ENCODE data around the gene SFXN2.
"Not testable (repeated sequence)": the region's sequence is repeated elsewhere in the genome, so short reads cannot be mapped to it uniquely, and the experiment has no call there.

Gene SFXN2

DNA sequence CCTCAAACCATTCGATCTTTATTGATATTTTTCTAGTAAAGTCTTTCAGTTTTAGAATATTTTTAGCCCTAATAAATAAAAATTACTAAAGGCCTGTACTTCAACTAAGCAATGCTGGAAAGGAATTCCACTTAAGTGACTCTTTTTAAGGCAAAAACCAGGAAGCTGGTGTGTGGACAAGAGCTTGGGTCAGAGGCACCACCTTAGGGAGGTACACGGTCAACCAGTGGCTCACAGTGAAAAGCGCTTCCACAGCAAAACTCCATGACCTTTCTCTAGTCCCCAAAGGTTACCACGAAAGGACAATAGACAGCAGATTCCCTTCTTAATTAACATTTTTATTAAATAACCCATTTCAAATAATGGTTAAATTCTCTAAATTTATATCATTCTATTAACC is 31.5 kb upstream of the SFXN2 start:
- TF ChIP-seq ZFX (IDR thresholded peaks at IDR 0.05): no peak
- TF ChIP-seq, protein P1, sequence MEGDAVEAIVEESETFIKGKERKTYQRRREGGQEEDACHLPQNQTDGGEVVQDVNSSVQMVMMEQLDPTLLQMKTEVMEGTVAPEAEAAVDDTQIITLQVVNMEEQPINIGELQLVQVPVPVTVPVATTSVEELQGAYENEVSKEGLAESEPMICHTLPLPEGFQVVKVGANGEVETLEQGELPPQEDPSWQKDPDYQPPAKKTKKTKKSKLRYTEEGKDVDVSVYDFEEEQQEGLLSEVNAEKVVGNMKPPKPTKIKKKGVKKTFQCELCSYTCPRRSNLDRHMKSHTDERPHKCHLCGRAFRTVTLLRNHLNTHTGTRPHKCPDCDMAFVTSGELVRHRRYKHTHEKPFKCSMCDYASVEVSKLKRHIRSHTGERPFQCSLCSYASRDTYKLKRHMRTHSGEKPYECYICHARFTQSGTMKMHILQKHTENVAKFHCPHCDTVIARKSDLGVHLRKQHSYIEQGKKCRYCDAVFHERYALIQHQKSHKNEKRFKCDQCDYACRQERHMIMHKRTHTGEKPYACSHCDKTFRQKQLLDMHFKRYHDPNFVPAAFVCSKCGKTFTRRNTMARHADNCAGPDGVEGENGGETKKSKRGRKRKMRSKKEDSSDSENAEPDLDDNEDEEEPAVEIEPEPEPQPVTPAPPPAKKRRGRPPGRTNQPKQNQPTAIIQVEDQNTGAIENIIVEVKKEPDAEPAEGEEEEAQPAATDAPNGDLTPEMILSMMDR (conservative IDR thresholded peaks at IDR 0.05): no peak
- no peak overlapping the region for H3K27ac ChIP-seq

DNA sequence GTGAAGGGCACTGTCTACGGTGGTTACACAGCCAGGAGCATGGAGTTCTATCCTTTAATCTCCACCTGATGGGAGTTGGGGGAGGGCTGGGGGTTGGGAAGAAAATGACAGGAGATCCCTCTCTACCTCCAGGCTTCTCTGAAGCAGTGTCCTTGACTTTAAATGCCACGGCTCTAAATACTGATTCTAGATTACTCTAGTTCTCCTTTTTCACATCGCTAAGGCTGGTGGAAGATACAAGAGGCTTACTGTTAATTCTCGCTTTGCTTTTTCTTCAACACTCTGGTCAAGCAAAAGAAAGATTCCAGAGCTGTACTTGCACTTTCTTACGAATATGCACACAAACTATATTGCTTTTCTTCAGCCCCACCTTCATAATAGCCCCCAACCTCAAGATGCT is 30.7 kb upstream of the SFXN2 start:
- no peak for TF ChIP-seq ZFX (IDR thresholded peaks at IDR 0.05)
- TF ChIP-seq, protein P1 (conservative IDR thresholded peaks at IDR 0.05): no peak
- H3K27ac ChIP-seq: no peak overlapping the region

DNA sequence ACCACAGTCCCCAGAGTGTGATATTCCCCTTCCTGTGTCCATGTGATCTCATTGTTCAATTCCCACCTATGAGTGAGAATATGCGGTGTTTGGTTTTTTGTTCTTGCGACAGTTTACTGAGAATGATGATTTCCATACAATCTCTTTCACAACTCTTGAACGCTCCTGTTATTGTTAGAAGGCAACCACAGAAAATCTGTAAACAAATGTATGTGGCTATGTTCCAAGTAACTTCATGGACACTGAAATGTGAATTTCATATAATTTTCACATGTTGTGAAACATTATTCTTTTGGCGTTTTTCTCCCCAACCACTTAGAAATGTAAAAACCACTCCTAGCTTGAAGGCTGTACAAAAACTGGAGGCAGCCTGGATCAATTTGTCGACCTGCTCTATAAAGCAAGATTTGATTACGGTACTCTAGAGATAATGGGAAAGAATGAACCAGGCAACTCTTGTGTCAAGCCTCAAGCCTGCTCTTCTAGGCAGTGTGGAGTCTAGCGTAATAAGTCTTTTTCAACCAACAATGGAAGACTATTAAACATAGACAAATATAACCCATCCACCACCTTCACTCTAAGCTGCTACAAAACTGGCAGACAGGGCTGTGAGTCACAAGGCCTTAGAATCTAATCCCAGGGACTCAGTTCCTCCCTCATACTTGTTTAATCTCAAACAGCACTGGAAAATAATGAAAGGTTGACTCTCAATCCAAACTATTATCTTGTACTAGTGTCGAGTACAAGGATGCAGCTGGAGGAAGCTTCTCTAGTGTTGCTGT is 23.0 kb upstream of the SFXN2 start:
- no peak overlapping the region for H3K27ac ChIP-seq
- no peak for TF ChIP-seq ZFX (IDR thresholded peaks at IDR 0.05)
- TF ChIP-seq, protein P1 (conservative IDR thresholded peaks at IDR 0.05): no peak

DNA sequence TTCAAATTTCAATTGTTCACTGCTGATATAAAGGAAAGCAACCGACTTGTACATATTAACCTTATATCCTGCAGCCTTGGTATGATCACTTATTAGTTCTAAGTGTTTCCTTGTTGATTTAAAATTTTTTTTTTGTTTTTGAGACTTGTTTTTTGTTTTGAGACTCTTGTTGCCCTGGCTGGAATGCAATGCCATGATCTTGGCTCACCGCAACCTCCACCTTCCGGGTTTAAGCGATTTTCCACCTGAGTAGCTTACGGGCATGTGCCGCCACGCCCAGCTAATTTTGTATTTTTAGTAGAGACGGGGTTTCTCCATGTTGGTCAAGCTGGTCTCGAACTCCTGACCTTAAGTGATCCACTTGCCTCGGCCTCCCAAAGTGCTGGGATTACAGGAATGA is 19.0 kb upstream of the SFXN2 start:
- H3K27ac ChIP-seq: not testable (repeated sequence)

DNA sequence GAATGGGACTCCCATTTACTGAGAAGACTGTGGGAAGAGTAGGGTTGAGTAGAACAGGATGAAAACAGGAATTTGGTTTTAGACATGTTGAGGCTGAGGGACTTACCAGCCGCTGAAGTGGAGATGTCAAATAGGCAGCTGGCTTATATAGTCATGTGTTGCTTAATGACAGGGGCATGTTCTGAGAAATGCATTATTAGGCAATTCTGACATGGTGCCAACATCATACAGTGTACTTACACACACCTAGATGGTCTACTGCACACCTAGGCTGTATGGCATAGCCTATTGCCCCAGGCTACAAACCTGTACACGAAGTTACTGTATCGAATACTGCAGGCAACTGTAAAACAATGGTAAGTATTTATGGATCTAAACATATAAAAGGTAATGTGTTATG is 17.7 kb upstream of the SFXN2 start:
- no peak for TF ChIP-seq ZFX (IDR thresholded peaks at IDR 0.05)
- TF ChIP-seq, protein P1 (conservative IDR thresholded peaks at IDR 0.05): no peak
- H3K27ac ChIP-seq: no peak overlapping the region

DNA sequence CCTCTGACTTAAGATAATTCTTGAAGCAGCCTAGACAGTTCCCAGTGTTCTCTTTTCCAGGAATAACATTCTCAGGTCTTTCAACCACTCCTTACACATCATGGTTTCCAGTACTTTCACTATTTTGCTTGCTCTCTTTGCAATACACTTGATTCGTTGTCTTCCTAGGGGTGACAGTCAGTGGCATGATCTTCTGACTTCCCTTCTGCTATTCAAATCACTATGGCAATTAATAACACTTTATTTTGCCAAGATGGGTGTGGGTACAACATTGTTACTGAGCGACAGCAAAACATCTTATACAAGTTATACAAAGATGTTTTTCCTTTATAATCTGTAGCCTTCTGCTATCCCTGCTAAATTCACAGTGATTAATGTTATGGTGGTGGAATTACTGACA is 15.5 kb upstream of the SFXN2 start:
- no peak overlapping the region for H3K27ac ChIP-seq
- TF ChIP-seq, protein P1 (conservative IDR thresholded peaks at IDR 0.05): no peak
- no peak for TF ChIP-seq ZFX (IDR thresholded peaks at IDR 0.05)

DNA sequence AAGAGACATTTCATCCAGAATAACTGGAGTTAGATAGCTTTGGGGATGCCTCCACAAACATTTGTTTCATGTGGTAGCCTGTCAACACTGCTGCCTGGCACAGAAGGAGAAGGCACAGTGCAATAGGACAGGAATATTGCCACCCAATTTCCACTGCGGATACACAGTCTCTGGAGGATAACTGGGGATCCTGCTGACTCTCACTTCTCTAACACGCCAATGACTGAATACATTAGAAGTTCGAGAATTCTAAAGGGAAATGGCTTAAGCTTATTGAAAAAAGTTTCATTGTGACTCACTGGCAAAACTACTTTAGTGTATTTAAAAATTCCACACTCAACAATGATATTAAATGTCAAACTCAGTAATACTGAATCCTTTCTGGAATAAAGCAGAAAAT is 13.2 kb upstream of the SFXN2 start:
- no peak for TF ChIP-seq ZFX (IDR thresholded peaks at IDR 0.05)
- no peak overlapping the region for H3K27ac ChIP-seq

DNA sequence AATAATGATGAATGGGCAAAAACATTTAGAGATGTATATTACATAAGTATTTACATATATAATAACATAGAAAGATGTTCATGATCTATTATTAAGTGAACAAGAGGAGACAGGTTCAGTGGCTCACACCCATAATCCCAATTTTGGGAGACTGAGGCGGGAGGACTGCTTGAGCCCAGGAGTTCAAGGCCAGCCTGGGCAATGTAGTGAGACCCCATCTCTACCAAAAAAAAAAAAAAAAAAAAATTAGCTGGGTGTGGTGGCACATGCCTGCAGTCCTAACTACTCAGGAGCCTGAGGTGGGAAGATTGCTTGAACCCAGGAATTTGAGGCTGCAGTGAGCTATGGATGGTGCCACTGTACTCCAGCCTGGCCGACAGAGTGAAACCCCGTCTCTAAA is 12.6 kb upstream of the SFXN2 start:
- H3K27ac ChIP-seq: no peak overlapping the region
- TF ChIP-seq ZFX (IDR thresholded peaks at IDR 0.05): no peak
- TF ChIP-seq, protein P1 (conservative IDR thresholded peaks at IDR 0.05): no peak

All from C4-2B (cell line).